ENCODE results near the gene B3GNT8. TPM values are rescaled to one million over a fixed set of nuclear protein-coding genes. Genes with fewer than 3 reads are reported as not detected.

B3GNT8 gene
- total RNA-seq, 3 donors from 2014 or later: 2.6 to 3.0 (median 2.9) TPM

DNA sequence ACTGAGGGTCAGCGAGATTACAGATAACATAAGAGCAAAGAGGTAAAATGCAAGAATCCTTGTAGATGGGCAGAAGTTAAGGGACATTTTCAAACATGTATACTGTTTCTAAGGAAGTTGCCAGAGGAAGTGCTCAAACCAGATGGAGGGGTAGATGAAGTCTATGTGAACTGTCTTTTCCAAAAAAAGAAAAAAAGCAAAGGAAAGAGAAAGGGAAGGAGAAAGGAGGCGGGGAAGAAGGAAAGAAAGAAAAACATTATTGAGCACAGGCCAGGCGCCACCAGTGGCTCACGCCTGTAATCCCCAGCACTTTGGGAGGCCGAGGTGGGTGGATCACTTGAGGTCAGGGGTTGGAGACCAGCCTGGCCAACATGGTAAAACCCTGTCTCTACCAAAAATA, 7.3 kb upstream of the B3GNT8 start:
- no peak overlapping the region for H3K4me3 ChIP-seq
- TF ChIP-seq, protein P1, sequence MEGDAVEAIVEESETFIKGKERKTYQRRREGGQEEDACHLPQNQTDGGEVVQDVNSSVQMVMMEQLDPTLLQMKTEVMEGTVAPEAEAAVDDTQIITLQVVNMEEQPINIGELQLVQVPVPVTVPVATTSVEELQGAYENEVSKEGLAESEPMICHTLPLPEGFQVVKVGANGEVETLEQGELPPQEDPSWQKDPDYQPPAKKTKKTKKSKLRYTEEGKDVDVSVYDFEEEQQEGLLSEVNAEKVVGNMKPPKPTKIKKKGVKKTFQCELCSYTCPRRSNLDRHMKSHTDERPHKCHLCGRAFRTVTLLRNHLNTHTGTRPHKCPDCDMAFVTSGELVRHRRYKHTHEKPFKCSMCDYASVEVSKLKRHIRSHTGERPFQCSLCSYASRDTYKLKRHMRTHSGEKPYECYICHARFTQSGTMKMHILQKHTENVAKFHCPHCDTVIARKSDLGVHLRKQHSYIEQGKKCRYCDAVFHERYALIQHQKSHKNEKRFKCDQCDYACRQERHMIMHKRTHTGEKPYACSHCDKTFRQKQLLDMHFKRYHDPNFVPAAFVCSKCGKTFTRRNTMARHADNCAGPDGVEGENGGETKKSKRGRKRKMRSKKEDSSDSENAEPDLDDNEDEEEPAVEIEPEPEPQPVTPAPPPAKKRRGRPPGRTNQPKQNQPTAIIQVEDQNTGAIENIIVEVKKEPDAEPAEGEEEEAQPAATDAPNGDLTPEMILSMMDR (IDR thresholded peaks at IDR 0.05): no peak
- TF ChIP-seq POLR2A (IDR thresholded peaks at IDR 0.05): no peak
- no peak for TF ChIP-seq POLR2AphosphoS5 (IDR thresholded peaks at IDR 0.05)
- H3K27me3 ChIP-seq: no peaks in the 10 kb centered on the region
- no peaks in the 10 kb centered on the region for H3K4me1 ChIP-seq
- DNase-seq (ENCODE audit: low spot score in 2 of 2): no peak
- H3K36me3 ChIP-seq: no peaks in the 10 kb centered on the region
- intact Hi-C loops (cut with DNase I; ENCODE audit: low total_unique reads): no loop called here
- no peaks in the 10 kb centered on the region for H3K9me3 ChIP-seq
- H3K27ac ChIP-seq: no peak overlapping the region

DNA sequence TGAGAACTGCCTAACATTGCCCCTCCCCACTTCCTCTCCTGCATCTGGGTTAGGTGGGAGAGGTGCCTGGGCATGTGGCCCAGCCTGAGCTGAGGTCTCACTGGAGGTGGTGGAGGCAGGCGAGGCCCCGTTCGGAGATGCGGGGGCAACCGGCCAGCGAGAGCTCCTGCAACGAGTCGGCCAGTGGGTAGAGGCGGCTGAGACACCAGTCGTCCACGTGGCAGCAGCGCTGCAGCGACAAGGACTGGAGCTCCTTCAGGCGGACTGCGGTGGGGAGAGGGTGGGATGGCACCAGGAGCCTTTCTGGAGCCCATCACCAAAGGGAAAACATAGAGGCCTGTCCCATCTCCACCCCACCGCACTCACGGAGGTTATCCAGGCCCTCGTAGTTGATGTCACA, 6.0 kb upstream of the B3GNT8 start:
- H3K4me1 ChIP-seq: peaks cover 0 to 9% of the 10 kb centered on the region in 2 donors
- no peak overlapping the region for H3K27ac ChIP-seq
- no peak for DNase-seq (ENCODE audit: low spot score in 2 of 2)
- no peaks in the 10 kb centered on the region for H3K27me3 ChIP-seq
- H3K36me3 ChIP-seq: no peaks in the 10 kb centered on the region
- TF ChIP-seq, protein P1 (IDR thresholded peaks at IDR 0.05): no peak
- TF ChIP-seq POLR2AphosphoS5 (IDR thresholded peaks at IDR 0.05) (no peak), POLR2A (IDR thresholded peaks at IDR 0.05) (no peak)
- H3K4me3 ChIP-seq: no peak overlapping the region
- intact Hi-C loops (cut with DNase I; ENCODE audit: low total_unique reads): no loop called here
- H3K9me3 ChIP-seq: no peaks in the 10 kb centered on the region

DNA sequence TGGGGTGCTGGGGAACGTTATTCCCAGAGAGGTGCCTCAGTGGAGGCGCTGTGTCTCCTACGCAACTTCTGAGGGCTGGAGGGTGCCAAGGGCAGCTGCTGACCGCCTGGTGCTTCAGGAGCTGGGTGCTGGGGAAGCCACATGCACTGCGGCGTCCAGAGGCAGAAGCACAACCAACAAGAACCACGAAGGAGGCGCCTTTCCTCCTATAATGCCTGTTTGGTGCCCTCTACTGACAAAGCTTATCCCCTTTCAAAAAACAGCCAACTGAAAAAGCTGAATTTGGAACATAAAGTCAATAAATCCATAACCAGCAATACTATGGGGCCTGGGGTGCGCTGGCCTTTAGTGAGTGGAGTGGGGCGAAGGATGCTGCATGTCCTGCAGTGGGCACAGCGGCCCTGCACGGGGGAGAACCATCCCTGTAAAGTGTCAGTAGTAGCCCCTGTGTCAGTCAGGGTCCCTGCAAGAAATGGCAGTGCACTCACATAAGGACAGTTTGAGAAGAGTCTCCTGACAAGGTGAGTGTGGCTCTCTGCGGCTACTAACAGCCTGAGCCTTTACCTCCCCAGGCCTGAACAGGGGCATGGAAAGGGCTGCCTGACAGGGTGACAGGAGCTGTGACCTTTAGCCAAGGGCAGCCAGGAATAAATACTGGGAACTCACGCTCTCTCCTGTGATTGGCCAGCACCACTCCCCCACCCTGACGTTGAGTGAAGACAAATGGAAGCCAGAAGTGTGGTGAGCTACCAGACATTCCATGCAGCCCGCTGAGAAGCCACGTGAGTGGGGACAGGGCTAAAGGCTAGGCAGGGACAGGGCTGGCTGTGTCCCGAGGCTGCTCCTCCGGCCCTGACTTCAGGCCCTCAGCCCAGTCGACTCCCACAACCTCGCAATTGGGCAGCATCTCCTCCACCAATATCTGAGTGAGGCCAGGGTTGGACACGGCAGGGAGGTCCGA, 4.5 kb upstream of the B3GNT8 start:
- Histone ChIP-seq H3K36me3 (no peaks in the 10 kb centered on the region), H3K9me3 (no peaks in the 10 kb centered on the region), H3K27ac (no peak overlapping the region), H3K4me1 (peaks cover 0 to 9% of the 10 kb centered on the region in 2 donors), H3K27me3 (no peaks in the 10 kb centered on the region), H3K4me3 (no peak overlapping the region)
- intact Hi-C loops (cut with DNase I; ENCODE audit: low total_unique reads): no loop called here
- DNase-seq (ENCODE audit: low spot score in 2 of 2): no peak
- TF ChIP-seq, protein P1 (IDR thresholded peaks at IDR 0.05): no peak
- no peak for TF ChIP-seq POLR2AphosphoS5 (IDR thresholded peaks at IDR 0.05)
- no peak for TF ChIP-seq POLR2A (IDR thresholded peaks at IDR 0.05)

DNA sequence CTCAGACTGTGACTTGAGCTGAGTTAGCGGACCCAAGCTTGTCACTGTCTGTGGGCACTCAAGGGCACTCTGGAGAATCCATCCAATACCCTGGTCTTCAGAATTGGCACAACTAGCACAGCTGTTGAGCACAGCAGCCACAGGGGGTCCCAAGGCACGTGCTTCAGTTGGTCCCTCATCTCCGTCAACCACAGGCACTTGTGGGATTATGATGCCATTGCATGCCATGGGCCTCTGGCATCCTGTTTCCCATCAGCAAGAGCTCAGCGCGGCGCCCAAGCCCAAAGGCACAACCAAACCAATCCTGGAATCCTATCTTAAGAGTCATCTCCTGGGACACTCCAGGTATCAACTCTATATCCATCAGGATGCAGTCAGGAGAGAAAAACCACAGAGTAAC, 3.7 kb upstream of the B3GNT8 start:
- H3K36me3 ChIP-seq: no peaks in the 10 kb centered on the region
- no peak for DNase-seq (ENCODE audit: low spot score in 2 of 2)
- no peak overlapping the region for H3K4me3 ChIP-seq
- no peaks in the 10 kb centered on the region for H3K9me3 ChIP-seq
- H3K27ac ChIP-seq: no peak overlapping the region
- intact Hi-C loops (cut with DNase I; ENCODE audit: low total_unique reads): no loop called here
- H3K27me3 ChIP-seq: no peaks in the 10 kb centered on the region
- TF ChIP-seq, protein P1 (IDR thresholded peaks at IDR 0.05): no peak
- TF ChIP-seq POLR2AphosphoS5 (IDR thresholded peaks at IDR 0.05): no peak
- TF ChIP-seq POLR2A (IDR thresholded peaks at IDR 0.05): no peak
- peaks cover 0 to 9% of the 10 kb centered on the region in 2 donors for H3K4me1 ChIP-seq

DNA sequence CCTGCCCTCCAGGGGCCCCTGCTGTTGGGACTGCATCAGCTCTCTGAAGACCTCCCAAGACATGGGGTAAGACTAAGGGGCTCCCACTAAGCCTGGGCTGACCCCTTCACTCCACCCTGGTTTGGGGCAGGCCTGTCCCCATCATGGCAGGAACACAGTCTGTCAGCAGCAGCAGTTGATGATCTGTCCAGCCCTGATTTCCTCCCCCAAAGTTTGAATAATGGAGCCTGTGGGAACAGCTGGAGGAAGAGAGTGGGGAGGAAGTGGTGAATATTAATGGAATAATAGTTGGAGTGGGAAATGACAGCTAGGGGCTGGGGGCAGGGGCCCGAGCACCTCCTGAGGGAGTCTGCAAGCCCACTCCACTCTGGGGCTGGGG, 1.3 kb upstream of the B3GNT8 start:
- Histone ChIP-seq H3K4me3 (peak overlapping the region; percentile 51 to 76 (median 51)), H3K4me1 (peaks cover 0 to 9% of the 10 kb centered on the region in 2 donors), H3K36me3 (no peaks in the 10 kb centered on the region), H3K9me3 (no peaks in the 10 kb centered on the region), H3K27me3 (no peaks in the 10 kb centered on the region), H3K27ac (peak overlapping the region; percentile 81 to 97)
- intact Hi-C loops (cut with DNase I; ENCODE audit: low total_unique reads): no loop called here
- no peak for TF ChIP-seq POLR2A (IDR thresholded peaks at IDR 0.05)
- no peak for TF ChIP-seq POLR2AphosphoS5 (IDR thresholded peaks at IDR 0.05)
- TF ChIP-seq, protein P1 (IDR thresholded peaks at IDR 0.05): no peak
- no peak for DNase-seq (ENCODE audit: low spot score in 2 of 2)

All from breast epithelium (tissue), 4 donors.